ENCODE data around the gene RAPGEF4.

GRCh38 chr2:172811027-172811426, 75.4 kb downstream of the RAPGEF4 start:
- TF ChIP-seq, protein P1, sequence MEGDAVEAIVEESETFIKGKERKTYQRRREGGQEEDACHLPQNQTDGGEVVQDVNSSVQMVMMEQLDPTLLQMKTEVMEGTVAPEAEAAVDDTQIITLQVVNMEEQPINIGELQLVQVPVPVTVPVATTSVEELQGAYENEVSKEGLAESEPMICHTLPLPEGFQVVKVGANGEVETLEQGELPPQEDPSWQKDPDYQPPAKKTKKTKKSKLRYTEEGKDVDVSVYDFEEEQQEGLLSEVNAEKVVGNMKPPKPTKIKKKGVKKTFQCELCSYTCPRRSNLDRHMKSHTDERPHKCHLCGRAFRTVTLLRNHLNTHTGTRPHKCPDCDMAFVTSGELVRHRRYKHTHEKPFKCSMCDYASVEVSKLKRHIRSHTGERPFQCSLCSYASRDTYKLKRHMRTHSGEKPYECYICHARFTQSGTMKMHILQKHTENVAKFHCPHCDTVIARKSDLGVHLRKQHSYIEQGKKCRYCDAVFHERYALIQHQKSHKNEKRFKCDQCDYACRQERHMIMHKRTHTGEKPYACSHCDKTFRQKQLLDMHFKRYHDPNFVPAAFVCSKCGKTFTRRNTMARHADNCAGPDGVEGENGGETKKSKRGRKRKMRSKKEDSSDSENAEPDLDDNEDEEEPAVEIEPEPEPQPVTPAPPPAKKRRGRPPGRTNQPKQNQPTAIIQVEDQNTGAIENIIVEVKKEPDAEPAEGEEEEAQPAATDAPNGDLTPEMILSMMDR (IDR thresholded peaks at IDR 0.05): no peak
- TF ChIP-seq EP300 (IDR thresholded peaks at IDR 0.05): no peak
- TF ChIP-seq POLR2A (IDR thresholded peaks at IDR 0.05): no peak

All from stomach (tissue), 4 donors.